ENCODE results near the gene APBB1.

The APBB1 gene

DNA sequence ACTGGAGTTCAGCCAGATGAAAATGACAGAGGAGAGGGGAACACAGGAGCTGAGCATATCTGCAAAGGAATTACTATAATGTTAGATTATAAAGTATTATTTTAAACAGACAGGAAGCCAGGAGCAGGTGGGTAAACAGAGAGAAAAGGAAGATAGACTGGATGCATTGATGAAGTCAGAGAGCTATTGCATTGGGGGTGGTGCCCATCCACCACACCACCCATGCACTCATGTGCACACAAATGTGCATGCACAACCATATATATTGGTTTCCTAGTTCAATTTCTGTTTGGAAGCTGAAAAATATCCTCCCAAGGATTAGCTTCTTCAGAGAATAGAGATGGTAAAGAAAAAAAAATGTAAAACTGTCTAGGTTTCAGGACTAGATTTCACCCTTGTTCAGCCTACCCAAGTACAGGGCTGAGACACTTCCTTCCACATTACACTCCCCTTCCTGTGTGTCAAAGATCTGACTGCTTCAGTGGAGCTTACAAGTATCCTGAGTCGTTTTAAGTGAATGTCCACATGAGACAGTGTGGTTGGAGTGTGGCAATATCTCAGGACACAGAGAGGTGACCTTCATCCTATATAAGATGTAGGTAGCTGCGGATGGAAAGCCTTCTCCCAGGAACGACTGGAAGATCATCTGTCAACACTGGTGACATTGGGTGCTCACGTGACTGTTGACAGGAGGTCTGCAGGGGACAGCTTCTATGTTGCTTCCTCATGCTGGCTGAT lies 40.8 kb downstream of the APBB1 start:
- H3K9ac ChIP-seq (ENCODE audit: low read depth in 1 of 2, low read length in 2 of 2) = no peak overlapping the region
- H3K9me3 ChIP-seq (ENCODE audit: control insufficient read depth in 1 of 2, low read length in 2 of 2) = no peaks in the 10 kb centered on the region
- H3K4me3 ChIP-seq (ENCODE audit: low read depth in 1 of 2, low read length in 2 of 2) = no peak overlapping the region
- H3K27ac ChIP-seq (ENCODE audit: low read depth, low read length) = no peak overlapping the region
- H3K4me1 ChIP-seq (ENCODE audit: control insufficient read depth in 1 of 2, insufficient read depth in 2 of 2, low read length in 2 of 2) = no peaks in the 10 kb centered on the region
- no peaks in the 10 kb centered on the region for H3K27me3 ChIP-seq (ENCODE audit: control insufficient read depth in 1 of 2, insufficient read depth in 2 of 2, low read length in 2 of 2)
- H3K36me3 ChIP-seq (ENCODE audit: control insufficient read depth in 1 of 2, insufficient read depth in 2 of 2, low read length in 2 of 2) = no peaks in the 10 kb centered on the region

DNA sequence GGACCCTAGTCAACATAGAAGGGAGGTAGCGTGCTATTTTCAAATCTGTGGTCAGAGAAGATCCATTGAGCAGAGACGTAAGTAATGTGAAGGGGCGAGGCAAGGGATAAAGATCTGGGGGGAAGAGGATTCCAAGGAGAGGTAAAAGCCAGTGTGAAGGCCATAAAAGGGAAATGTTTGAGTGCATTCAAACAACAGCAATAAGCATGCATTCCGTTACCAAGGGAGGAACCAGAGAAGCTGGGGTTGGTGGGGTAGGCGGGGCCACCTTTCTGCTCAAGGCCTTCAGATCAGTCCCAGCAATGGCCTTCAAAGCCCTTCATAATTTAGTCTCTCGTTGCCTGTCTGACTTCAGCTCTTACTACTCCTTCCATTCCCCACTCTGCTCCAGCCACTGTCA lies 47.1 kb downstream of the APBB1 start:
- Histone ChIP-seq H3K4me1 (ENCODE audit: control insufficient read depth in 1 of 2, insufficient read depth in 2 of 2, low read length in 2 of 2) (no peaks in the 10 kb centered on the region), H3K9ac (ENCODE audit: low read depth in 1 of 2, low read length in 2 of 2) (no peak overlapping the region), H3K36me3 (ENCODE audit: control insufficient read depth in 1 of 2, insufficient read depth in 2 of 2, low read length in 2 of 2) (no peaks in the 10 kb centered on the region), H3K4me3 (ENCODE audit: low read depth in 1 of 2, low read length in 2 of 2) (no peak overlapping the region), H3K27me3 (ENCODE audit: control insufficient read depth in 1 of 2, insufficient read depth in 2 of 2, low read length in 2 of 2) (no peaks in the 10 kb centered on the region), H3K27ac (ENCODE audit: low read depth, low read length) (no peak overlapping the region), H3K9me3 (ENCODE audit: control insufficient read depth in 1 of 2, low read length in 2 of 2) (no peaks in the 10 kb centered on the region)

DNA sequence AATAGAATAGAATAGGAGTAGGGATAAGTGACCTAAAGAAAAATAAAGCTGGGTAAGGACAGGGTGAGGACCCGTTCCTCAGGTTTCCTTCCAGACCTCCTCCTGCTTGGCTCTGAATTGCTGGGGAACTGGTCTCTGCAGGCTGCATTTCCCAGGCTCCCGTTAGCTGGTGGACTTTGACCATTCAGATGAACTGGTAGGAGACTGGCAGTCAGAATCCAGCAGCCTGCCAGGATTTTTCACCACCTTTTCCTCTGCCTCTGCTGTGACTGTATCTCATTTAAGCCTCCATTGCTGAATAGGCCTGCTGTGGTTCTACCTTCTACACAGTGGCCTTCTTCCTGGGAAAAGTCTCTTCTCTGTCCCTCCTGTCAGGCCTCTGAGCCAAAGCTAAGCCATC lies 53.2 kb downstream of the APBB1 start:
- no peaks in the 10 kb centered on the region for H3K4me1 ChIP-seq (ENCODE audit: control insufficient read depth in 1 of 2, insufficient read depth in 2 of 2, low read length in 2 of 2)
- no peaks in the 10 kb centered on the region for H3K36me3 ChIP-seq (ENCODE audit: control insufficient read depth in 1 of 2, insufficient read depth in 2 of 2, low read length in 2 of 2)
- no peak overlapping the region for H3K4me3 ChIP-seq (ENCODE audit: low read depth in 1 of 2, low read length in 2 of 2)
- no peaks in the 10 kb centered on the region for H3K9me3 ChIP-seq (ENCODE audit: control insufficient read depth in 1 of 2, low read length in 2 of 2)
- no peak overlapping the region for H3K27ac ChIP-seq (ENCODE audit: low read depth, low read length)
- no peak overlapping the region for H3K9ac ChIP-seq (ENCODE audit: low read depth in 1 of 2, low read length in 2 of 2)
- no peaks in the 10 kb centered on the region for H3K27me3 ChIP-seq (ENCODE audit: control insufficient read depth in 1 of 2, insufficient read depth in 2 of 2, low read length in 2 of 2)

DNA sequence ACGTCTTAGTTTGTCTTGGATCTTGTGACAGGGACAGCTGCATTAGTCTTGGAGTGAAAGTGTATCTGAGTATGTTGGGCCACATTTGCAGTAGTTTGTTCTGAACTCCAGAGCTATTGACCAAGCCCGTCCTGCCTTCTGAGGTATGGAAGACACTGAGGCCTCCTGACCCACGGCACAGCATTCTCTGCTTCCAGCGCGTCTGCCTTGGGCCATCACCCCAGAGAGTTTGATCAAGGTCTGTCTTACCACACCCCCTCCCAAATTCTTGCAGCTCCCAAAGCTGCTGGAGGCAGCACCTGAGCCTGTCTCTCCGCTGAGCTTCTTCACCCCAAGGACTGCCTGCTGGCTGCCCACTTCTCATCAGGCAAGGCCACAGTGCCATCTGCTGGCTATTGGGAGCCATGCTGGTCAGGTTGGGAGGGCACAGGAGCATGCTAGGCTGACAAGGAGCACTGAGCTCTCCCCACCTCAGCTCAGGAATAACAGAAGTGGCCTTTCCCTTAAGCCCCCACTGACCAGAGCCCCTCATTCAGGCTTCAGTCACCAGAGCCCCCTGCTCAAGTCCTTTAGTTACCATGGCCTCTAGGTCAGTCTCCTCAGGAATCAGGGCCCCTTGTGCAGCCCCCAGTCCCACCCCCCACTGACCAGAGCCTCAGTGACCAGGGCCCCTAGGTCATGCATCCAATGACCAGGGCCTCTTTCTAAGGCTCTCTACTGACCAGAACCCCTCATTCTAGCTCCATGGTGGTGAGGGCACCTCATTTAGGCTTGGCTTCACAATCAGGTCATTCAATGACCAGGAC lies 55.8 kb downstream of the APBB1 start:
- no peak overlapping the region for H3K9ac ChIP-seq (ENCODE audit: low read depth in 1 of 2, low read length in 2 of 2)
- no peaks in the 10 kb centered on the region for H3K4me1 ChIP-seq (ENCODE audit: control insufficient read depth in 1 of 2, insufficient read depth in 2 of 2, low read length in 2 of 2)
- no peak overlapping the region for H3K27ac ChIP-seq (ENCODE audit: low read depth, low read length)
- H3K4me3 ChIP-seq (ENCODE audit: low read depth in 1 of 2, low read length in 2 of 2) = no peak overlapping the region
- no peaks in the 10 kb centered on the region for H3K36me3 ChIP-seq (ENCODE audit: control insufficient read depth in 1 of 2, insufficient read depth in 2 of 2, low read length in 2 of 2)
- no peaks in the 10 kb centered on the region for H3K9me3 ChIP-seq (ENCODE audit: control insufficient read depth in 1 of 2, low read length in 2 of 2)
- no peaks in the 10 kb centered on the region for H3K27me3 ChIP-seq (ENCODE audit: control insufficient read depth in 1 of 2, insufficient read depth in 2 of 2, low read length in 2 of 2)

DNA sequence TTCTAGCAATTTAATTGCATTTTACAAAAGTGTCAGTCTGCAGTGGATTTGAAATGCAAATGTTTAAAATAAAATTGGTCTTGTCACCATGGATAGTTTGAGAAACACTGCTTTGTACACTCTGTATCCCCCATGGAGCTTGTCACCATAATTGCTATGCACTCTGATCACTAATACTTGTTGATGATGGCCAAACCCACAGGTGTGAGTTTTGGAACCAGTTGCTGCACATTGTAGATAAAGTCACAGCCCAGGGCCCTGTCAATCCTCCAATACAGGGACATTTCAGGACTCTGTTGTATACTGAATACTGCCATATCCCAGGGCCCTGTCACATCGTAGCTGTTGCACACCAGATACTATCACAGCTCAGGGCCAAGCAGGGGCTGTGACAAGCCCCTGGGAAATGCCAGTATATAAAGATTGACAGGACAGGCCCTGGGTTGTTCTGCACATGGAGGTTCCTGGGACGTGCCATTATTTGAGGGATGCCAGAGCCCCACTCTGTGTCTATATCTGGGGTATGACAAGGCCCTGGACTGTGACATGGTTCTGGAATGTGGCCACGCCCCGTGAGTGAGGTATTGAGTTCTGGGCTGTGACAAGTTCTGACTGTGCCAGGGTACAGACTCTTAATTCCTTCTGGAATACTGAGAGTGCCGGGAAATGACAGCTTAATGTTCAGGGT lies 56.6 kb downstream of the APBB1 start:
- Histone ChIP-seq H3K27me3 (ENCODE audit: control insufficient read depth in 1 of 2, insufficient read depth in 2 of 2, low read length in 2 of 2) (no peaks in the 10 kb centered on the region), H3K9me3 (ENCODE audit: control insufficient read depth in 1 of 2, low read length in 2 of 2) (no peaks in the 10 kb centered on the region), H3K4me1 (ENCODE audit: control insufficient read depth in 1 of 2, insufficient read depth in 2 of 2, low read length in 2 of 2) (no peaks in the 10 kb centered on the region), H3K27ac (ENCODE audit: low read depth, low read length) (no peak overlapping the region), H3K4me3 (ENCODE audit: low read depth in 1 of 2, low read length in 2 of 2) (no peak overlapping the region), H3K36me3 (ENCODE audit: control insufficient read depth in 1 of 2, insufficient read depth in 2 of 2, low read length in 2 of 2) (no peaks in the 10 kb centered on the region), H3K9ac (ENCODE audit: low read depth in 1 of 2, low read length in 2 of 2) (no peak overlapping the region)

DNA sequence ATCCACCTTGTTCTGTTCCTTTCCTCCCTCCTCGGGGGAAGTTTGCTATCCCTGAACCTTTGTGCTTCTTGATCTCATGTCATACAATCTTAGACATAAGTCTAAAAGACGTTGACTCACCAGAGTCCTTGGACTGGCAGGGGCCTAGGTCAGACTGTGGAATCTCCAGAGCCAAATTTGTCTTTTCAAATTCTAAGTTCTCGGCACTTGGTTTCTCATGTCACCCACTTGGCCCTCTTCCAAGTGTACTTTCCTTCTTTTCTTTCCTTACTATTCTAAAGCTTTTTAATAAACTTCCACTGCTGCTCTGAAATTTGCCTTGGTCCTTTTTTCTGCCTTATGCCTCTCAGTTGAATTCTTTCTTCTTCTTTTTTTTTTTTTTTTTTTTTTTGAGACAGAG lies 58.7 kb downstream of the APBB1 start:
- H3K9me3 ChIP-seq (ENCODE audit: control insufficient read depth in 1 of 2, low read length in 2 of 2) = no peaks in the 10 kb centered on the region
- no peaks in the 10 kb centered on the region for H3K4me1 ChIP-seq (ENCODE audit: control insufficient read depth in 1 of 2, insufficient read depth in 2 of 2, low read length in 2 of 2)
- no peak overlapping the region for H3K4me3 ChIP-seq (ENCODE audit: low read depth in 1 of 2, low read length in 2 of 2)
- H3K27me3 ChIP-seq (ENCODE audit: control insufficient read depth in 1 of 2, insufficient read depth in 2 of 2, low read length in 2 of 2) = no peaks in the 10 kb centered on the region
- H3K36me3 ChIP-seq (ENCODE audit: control insufficient read depth in 1 of 2, insufficient read depth in 2 of 2, low read length in 2 of 2) = no peaks in the 10 kb centered on the region
- H3K9ac ChIP-seq (ENCODE audit: low read depth in 1 of 2, low read length in 2 of 2) = no peak overlapping the region
- H3K27ac ChIP-seq (ENCODE audit: low read depth, low read length) = no peak overlapping the region

DNA sequence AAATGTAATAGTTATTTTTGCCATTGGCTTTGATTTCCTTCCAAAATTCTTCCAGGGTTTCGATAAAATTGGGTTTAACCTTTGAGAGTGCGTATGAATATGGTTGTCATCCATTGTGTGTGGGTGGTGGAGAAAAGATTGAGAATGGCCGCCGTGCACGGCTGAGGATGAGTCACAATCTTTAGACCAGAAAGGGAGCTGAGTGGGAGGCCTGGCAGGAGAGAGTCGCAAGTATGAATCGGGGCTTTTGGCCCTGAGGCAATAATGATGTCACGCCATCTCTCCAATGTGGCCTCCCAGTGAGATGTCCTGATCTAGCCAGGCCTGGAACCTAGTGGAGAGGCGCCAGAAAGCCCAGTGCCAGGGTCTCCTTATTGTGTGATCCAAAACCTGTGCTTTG lies 61.7 kb downstream of the APBB1 start:
- Histone ChIP-seq H3K36me3 (ENCODE audit: control insufficient read depth in 1 of 2, insufficient read depth in 2 of 2, low read length in 2 of 2) (no peaks in the 10 kb centered on the region), H3K4me3 (ENCODE audit: low read depth in 1 of 2, low read length in 2 of 2) (no peak overlapping the region), H3K9me3 (ENCODE audit: control insufficient read depth in 1 of 2, low read length in 2 of 2) (no peaks in the 10 kb centered on the region), H3K27ac (ENCODE audit: low read depth, low read length) (no peak overlapping the region), H3K9ac (ENCODE audit: low read depth in 1 of 2, low read length in 2 of 2) (no peak overlapping the region), H3K27me3 (ENCODE audit: control insufficient read depth in 1 of 2, insufficient read depth in 2 of 2, low read length in 2 of 2) (no peaks in the 10 kb centered on the region), H3K4me1 (ENCODE audit: control insufficient read depth in 1 of 2, insufficient read depth in 2 of 2, low read length in 2 of 2) (no peaks in the 10 kb centered on the region)

DNA sequence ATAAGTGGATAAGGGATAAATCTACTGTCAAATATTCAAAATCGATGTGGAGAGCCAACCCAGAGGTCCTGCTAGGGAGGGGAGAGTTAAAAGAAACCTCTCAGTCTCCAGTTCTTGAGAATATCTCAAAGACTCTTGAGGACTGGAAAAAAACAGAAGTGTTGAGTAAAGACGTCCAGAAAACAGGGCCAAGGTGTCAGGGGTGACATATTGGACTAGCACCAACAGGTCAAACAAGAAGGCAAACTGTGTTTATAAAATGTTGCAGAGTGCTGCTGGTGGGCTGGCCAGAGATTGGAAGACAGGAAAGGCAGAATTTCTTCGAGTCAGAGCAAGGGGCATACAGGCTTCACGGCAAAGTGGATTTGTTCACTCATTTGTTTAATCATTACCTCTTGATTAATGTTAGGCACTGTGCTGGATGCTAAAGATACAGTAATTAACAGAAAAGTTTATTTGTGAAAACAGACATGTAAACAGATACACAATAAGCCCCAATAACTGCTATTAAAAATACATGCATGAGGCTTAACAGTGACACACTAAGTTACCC lies 62.3 kb downstream of the APBB1 start:
- Histone ChIP-seq H3K27me3 (ENCODE audit: control insufficient read depth in 1 of 2, insufficient read depth in 2 of 2, low read length in 2 of 2) (no peaks in the 10 kb centered on the region), H3K4me1 (ENCODE audit: control insufficient read depth in 1 of 2, insufficient read depth in 2 of 2, low read length in 2 of 2) (no peaks in the 10 kb centered on the region), H3K36me3 (ENCODE audit: control insufficient read depth in 1 of 2, insufficient read depth in 2 of 2, low read length in 2 of 2) (no peaks in the 10 kb centered on the region), H3K9ac (ENCODE audit: low read depth in 1 of 2, low read length in 2 of 2) (no peak overlapping the region), H3K27ac (ENCODE audit: low read depth, low read length) (no peak overlapping the region), H3K9me3 (ENCODE audit: control insufficient read depth in 1 of 2, low read length in 2 of 2) (no peaks in the 10 kb centered on the region), H3K4me3 (ENCODE audit: low read depth in 1 of 2, low read length in 2 of 2) (no peak overlapping the region)

DNA sequence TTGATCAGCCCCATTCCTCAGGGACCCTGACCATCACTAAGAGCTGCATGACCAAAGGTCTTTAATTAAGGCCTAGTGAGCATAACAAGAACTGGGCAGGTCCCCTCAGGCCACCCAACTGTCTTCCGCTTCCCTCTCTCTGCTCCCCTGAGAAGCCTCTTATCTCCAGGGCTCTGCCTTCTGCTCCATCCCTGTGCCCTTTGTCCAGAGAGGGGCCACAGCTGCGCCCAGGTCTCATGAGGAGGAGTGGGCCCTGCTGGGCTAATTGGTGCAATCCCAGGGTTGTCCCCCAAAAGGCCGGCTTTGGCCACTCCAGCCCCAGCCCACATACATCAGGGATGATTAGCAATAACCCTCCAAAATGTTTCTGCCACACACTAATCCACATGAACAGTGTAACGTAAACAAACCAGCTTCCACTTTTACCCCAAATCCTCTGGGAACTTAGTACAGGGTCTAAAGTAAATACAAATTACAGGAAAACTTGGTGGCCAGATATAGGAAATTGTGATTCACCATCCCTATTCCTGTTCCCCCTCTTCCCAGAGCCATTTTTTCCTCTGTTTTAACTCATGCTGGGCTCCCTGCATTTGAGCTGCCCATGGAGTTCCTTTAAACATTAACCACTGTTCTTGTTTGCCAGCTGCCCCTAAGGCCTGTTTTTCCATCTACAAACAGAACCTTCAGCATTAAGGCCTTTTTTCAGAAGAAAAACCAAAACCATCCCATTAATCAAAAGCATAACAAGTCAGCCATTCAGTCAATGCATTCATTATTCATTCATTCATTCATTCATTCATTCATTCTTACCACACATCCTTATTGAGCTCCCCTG lies 64.0 kb downstream of the APBB1 start:
- Histone ChIP-seq H3K27me3 (ENCODE audit: control insufficient read depth in 1 of 2, insufficient read depth in 2 of 2, low read length in 2 of 2) (no peaks in the 10 kb centered on the region), H3K36me3 (ENCODE audit: control insufficient read depth in 1 of 2, insufficient read depth in 2 of 2, low read length in 2 of 2) (no peaks in the 10 kb centered on the region), H3K9ac (ENCODE audit: low read depth in 1 of 2, low read length in 2 of 2) (no peak overlapping the region), H3K4me1 (ENCODE audit: control insufficient read depth in 1 of 2, insufficient read depth in 2 of 2, low read length in 2 of 2) (no peaks in the 10 kb centered on the region), H3K4me3 (ENCODE audit: low read depth in 1 of 2, low read length in 2 of 2) (no peak overlapping the region), H3K9me3 (ENCODE audit: control insufficient read depth in 1 of 2, low read length in 2 of 2) (no peaks in the 10 kb centered on the region), H3K27ac (ENCODE audit: low read depth, low read length) (no peak overlapping the region)
